ENCODE results near the gene GLT6D1. TPM values are rescaled to one million over a fixed set of nuclear protein-coding genes. Genes with fewer than 3 reads are reported as not detected.

GLT6D1 gene
- total and polyA plus RNA-seq, 2 of the 13 experiments (the other 11 are each of a cell fraction or from before 2014, with no cell fraction given): not detected

DNA sequence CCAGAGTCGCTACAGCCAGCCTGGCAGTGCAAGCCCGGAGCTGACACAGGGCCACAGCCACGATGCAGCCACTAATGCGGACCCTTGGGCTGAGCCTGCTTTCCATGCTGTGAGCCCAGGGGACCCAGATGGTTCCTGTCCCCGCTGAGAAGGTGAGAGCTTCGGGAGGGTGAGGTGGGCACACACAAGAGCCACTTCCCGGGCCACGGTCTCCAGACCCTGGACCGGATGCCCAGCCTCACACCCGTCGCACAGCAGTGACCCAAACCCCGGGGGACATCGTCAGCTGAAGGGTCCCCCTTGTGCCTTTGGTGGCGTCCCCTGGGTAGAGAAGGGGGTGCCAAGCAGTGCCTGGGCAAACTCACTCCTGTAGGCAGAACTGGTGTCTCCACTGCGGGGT, 64.4 kb downstream of the GLT6D1 start:
- intact Hi-C loops (cut with micrococcal nuclease; ENCODE audit: unreplicated experiment): no loop called here
- no peak overlapping the region for H3K4me2 ChIP-seq (ENCODE audit: low read depth, low read length)
- H3K9me3 ChIP-seq (ENCODE audit: low read length): no peaks in the 10 kb centered on the region
- no peaks in the 10 kb centered on the region for H3K4me1 ChIP-seq (ENCODE audit: insufficient read depth, low read length)
- ATAC-seq (no peak), FAIRE-seq (no peak), DNase-seq (ENCODE audit: low spot score) (no peak)
- ChIA-PET CTCF (ENCODE audit: low intra/inter-chr PET ratio, low total read pairs) (no interaction called here), POLR2A (no interaction called here)
- in situ Hi-C loops (cut with HindIII; ENCODE audit: extremely low pct_ligation_motif_present, low pct_unique_long_range_greater_than_20kb): no loop called here
- no peaks in the 10 kb centered on the region for H4K20me1 ChIP-seq (ENCODE audit: insufficient read depth, low read length)
- H3K79me2 ChIP-seq (ENCODE audit: insufficient read depth, low read length): no peaks in the 10 kb centered on the region
- H2AFZ ChIP-seq (ENCODE audit: low read length): no peak overlapping the region
- WGBS (ENCODE audit: low lambda C conversion rate): no CpG with 5 or more reads among the region's 15 CpGs
- H3K27ac ChIP-seq (ENCODE audit: extremely low read length, insufficient read depth, low read length): no peak overlapping the region
- no peak overlapping the region for H3K9ac ChIP-seq (ENCODE audit: insufficient read depth, low read depth, low read length)
- no TSS peak for BruUV-seq (replicated peaks)
- no peak overlapping the region for H3K4me3 ChIP-seq (replicated peaks in 1 of 3; ENCODE audit: insufficient read depth in 1 of 3, low read depth in 2 of 3, low read length in 3 of 3)
- peaks cover 6 to 23% of the 10 kb centered on the region in 2 experiments; a peak in 3 of 5 replicates for H3K27me3 ChIP-seq (ENCODE audit: control insufficient read depth in 1 of 2, insufficient read depth in 2 of 2, low read length in 2 of 2)
- no peaks in the 10 kb centered on the region for H3K36me3 ChIP-seq (replicated peaks in 1 of 2; ENCODE audit: control insufficient read depth in 1 of 2, insufficient read depth in 2 of 2, low read length in 2 of 2)
- TF ChIP-seq ZBTB7B (CRISPR knock-in tag; IDR thresholded peaks at IDR 0.05) (no peak), ARHGAP35 (CRISPR knock-in tag; IDR thresholded peaks at IDR 0.05; ENCODE audit: borderline replicate concordance) (no peak), TMF1 (CRISPR knock-in tag; IDR thresholded peaks at IDR 0.05; ENCODE audit: low read depth) (no peak)
- TF ChIP-seq, protein P1, sequence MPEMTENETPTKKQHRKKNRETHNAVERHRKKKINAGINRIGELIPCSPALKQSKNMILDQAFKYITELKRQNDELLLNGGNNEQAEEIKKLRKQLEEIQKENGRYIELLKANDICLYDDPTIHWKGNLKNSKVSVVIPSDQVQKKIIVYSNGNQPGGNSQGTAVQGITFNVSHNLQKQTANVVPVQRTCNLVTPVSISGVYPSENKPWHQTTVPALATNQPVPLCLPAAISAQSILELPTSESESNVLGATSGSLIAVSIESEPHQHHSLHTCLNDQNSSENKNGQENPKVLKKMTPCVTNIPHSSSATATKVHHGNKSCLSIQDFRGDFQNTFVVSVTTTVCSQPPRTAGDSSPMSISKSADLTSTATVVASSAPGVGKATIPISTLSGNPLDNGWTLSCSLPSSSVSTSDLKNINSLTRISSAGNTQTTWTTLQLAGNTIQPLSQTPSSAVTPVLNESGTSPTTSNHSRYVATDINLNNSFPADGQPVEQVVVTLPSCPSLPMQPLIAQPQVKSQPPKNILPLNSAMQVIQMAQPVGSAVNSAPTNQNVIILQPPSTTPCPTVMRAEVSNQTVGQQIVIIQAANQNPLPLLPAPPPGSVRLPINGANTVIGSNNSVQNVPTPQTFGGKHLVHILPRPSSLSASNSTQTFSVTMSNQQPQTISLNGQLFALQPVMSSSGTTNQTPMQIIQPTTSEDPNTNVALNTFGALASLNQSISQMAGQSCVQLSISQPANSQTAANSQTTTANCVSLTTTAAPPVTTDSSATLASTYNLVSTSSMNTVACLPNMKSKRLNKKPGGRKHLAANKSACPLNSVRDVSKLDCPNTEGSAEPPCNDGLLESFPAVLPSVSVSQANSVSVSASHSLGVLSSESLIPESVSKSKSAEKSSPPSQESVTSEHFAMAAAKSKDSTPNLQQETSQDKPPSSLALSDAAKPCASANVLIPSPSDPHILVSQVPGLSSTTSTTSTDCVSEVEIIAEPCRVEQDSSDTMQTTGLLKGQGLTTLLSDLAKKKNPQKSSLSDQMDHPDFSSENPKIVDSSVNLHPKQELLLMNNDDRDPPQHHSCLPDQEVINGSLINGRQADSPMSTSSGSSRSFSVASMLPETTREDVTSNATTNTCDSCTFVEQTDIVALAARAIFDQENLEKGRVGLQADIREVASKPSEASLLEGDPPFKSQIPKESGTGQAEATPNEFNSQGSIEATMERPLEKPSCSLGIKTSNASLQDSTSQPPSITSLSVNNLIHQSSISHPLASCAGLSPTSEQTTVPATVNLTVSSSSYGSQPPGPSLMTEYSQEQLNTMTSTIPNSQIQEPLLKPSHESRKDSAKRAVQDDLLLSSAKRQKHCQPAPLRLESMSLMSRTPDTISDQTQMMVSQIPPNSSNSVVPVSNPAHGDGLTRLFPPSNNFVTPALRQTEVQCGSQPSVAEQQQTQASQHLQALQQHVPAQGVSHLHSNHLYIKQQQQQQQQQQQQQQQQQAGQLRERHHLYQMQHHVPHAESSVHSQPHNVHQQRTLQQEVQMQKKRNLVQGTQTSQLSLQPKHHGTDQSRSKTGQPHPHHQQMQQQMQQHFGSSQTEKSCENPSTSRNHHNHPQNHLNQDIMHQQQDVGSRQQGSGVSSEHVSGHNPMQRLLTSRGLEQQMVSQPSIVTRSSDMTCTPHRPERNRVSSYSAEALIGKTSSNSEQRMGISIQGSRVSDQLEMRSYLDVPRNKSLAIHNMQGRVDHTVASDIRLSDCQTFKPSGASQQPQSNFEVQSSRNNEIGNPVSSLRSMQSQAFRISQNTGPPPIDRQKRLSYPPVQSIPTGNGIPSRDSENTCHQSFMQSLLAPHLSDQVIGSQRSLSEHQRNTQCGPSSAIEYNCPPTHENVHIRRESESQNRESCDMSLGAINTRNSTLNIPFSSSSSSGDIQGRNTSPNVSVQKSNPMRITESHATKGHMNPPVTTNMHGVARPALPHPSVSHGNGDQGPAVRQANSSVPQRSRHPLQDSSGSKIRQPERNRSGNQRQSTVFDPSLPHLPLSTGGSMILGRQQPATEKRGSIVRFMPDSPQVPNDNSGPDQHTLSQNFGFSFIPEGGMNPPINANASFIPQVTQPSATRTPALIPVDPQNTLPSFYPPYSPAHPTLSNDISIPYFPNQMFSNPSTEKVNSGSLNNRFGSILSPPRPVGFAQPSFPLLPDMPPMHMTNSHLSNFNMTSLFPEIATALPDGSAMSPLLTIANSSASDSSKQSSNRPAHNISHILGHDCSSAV (CRISPR knock-in tag; IDR thresholded peaks at IDR 0.05; ENCODE audit: borderline replicate concordance): no peak
- TF ChIP-seq, protein P2, sequence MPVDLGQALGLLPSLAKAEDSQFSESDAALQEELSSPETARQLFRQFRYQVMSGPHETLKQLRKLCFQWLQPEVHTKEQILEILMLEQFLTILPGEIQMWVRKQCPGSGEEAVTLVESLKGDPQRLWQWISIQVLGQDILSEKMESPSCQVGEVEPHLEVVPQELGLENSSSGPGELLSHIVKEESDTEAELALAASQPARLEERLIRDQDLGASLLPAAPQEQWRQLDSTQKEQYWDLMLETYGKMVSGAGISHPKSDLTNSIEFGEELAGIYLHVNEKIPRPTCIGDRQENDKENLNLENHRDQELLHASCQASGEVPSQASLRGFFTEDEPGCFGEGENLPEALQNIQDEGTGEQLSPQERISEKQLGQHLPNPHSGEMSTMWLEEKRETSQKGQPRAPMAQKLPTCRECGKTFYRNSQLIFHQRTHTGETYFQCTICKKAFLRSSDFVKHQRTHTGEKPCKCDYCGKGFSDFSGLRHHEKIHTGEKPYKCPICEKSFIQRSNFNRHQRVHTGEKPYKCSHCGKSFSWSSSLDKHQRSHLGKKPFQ (CRISPR knock-in tag; IDR thresholded peaks at IDR 0.05; ENCODE audit: insufficient replicate concordance): no peak
- TF ChIP-seq, protein P3, sequence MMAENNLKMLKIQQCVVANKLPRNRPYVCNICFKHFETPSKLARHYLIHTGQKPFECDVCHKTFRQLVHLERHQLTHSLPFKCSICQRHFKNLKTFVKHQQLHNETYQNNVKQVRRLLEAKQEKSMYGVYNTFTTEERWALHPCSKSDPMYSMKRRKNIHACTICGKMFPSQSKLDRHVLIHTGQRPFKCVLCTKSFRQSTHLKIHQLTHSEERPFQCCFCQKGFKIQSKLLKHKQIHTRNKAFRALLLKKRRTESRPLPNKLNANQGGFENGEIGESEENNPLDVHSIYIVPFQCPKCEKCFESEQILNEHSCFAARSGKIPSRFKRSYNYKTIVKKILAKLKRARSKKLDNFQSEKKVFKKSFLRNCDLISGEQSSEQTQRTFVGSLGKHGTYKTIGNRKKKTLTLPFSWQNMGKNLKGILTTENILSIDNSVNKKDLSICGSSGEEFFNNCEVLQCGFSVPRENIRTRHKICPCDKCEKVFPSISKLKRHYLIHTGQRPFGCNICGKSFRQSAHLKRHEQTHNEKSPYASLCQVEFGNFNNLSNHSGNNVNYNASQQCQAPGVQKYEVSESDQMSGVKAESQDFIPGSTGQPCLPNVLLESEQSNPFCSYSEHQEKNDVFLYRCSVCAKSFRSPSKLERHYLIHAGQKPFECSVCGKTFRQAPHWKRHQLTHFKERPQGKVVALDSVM (CRISPR knock-in tag; IDR thresholded peaks at IDR 0.05): no peak
